H9 (cell line): ENCODE results near the gene POLR2L. TPM values are rescaled to one million over a fixed set of nuclear protein-coding genes. Genes with fewer than 3 reads are reported as not detected.

Experiments used
- DNase-seq: peaks from one replicate; pipeline ENCODE4 v3.0.0-alpha.2; 2017
- H2AFZ ChIP-seq: one replicate; pipeline ENCODE4 v1.6.1; 2013; ENCODE audit warnings: mild to moderate bottlenecking, low read length, control low read depth, moderate library complexity
- H2AK5ac ChIP-seq: 2 replicates; pipeline ENCODE4 v1.6.1; 2013; ENCODE audit warnings: low read length, control low read depth, mixed read lengths; ENCODE audit not compliant: insufficient read length
- H2BK120ac ChIP-seq: one replicate; pipeline ENCODE4 v1.6.1; 2013; ENCODE audit warnings: low read depth, mild to moderate bottlenecking, low read length, control low read depth, inconsistent platforms; ENCODE audit not compliant: poor library complexity, severe bottlenecking
- H2BK12ac ChIP-seq: 2 replicates; pipeline ENCODE4 v1.6.1; 2013; ENCODE audit warnings: low read length, control low read depth, mixed read lengths, low read depth; ENCODE audit not compliant: insufficient read length
- H2BK15ac ChIP-seq: 2 replicates; pipeline ENCODE4 v1.6.1; 2013; ENCODE audit warnings: low read depth, low read length, control low read depth
- H2BK20ac ChIP-seq: one replicate; pipeline ENCODE4 v1.6.1; 2013; ENCODE audit warnings: low read depth, mild to moderate bottlenecking, low read length, control low read depth, inconsistent platforms; ENCODE audit not compliant: poor library complexity, severe bottlenecking
- H2BK5ac ChIP-seq: 2 replicates; pipeline ENCODE4 v1.6.1; 2013; ENCODE audit warnings: low read length, control low read depth, mixed read lengths; ENCODE audit not compliant: insufficient read length
- H3K14ac ChIP-seq: 2 replicates; pipeline ENCODE4 v1.6.1; 2013; ENCODE audit warnings: low read length, control low read depth; ENCODE audit not compliant: insufficient read depth
- H3K18ac ChIP-seq: 2 replicates; pipeline ENCODE4 v1.6.1; 2013; ENCODE audit warnings: low read depth, mild to moderate bottlenecking, mixed read lengths, low read length, control low read depth; ENCODE audit not compliant: insufficient read length
- H3K23ac ChIP-seq: 2 replicates; pipeline ENCODE4 v1.6.1; 2013; ENCODE audit warnings: low read length, control low read depth, mixed read lengths, low read depth; ENCODE audit not compliant: insufficient read length
- H3K23me2 ChIP-seq: 2 replicates; pipeline ENCODE4 v1.6.1; 2013; ENCODE audit warnings: low read depth, mild to moderate bottlenecking, mixed read lengths, low read length, control low read depth; ENCODE audit not compliant: insufficient read length, poor library complexity, severe bottlenecking
- H3K27ac ChIP-seq: 2 replicates; pipeline ENCODE4 v1.5.1; 2013; ENCODE audit warnings: low read length, control low read depth, mixed read lengths, low read depth; ENCODE audit not compliant: insufficient read length
- H3K27me3 ChIP-seq: 2 replicates; pipeline ENCODE4 v1.6.1; 2013; ENCODE audit warnings: low read length, control low read depth, inconsistent platforms; ENCODE audit not compliant: insufficient read depth
- H3K4ac ChIP-seq: 2 replicates; pipeline ENCODE4 v1.6.1; 2013; ENCODE audit warnings: low read depth, mild to moderate bottlenecking, control low read depth, inconsistent platforms, low read length, moderate library complexity
- H3K4me1 ChIP-seq: 2 replicates; pipeline ENCODE4 v1.6.1; 2013; ENCODE audit warnings: low read length, control low read depth, inconsistent platforms; ENCODE audit not compliant: insufficient read depth
- H3K4me2 ChIP-seq: 2 replicates; pipeline ENCODE4 v1.6.1; 2013; ENCODE audit warnings: low read length, control low read depth, mixed read lengths; ENCODE audit not compliant: insufficient read length, insufficient read depth
- H3K56ac ChIP-seq: 2 replicates; pipeline ENCODE4 v1.6.1; 2013; ENCODE audit warnings: low read depth, mild to moderate bottlenecking, mixed read lengths, low read length, control low read depth; ENCODE audit not compliant: insufficient read length
- H3K79me1 ChIP-seq: 2 replicates; pipeline ENCODE4 v1.6.1; 2013; ENCODE audit warnings: low read depth, mild to moderate bottlenecking, moderate library complexity, low read length, control low read depth, inconsistent platforms; ENCODE audit not compliant: insufficient read depth, poor library complexity, severe bottlenecking
- H3K79me2 ChIP-seq: 2 replicates; pipeline ENCODE4 v1.6.1; 2013; ENCODE audit warnings: low read length, control low read depth, inconsistent platforms; ENCODE audit not compliant: insufficient read depth
- H3K9ac ChIP-seq: 2 replicates; pipeline ENCODE4 v1.6.1; 2013; ENCODE audit warnings: low read length, control low read depth, mixed read lengths; ENCODE audit not compliant: insufficient read length; ENCODE audit errors: extremely low read depth
- H3K9me3 ChIP-seq: one replicate; pipeline ENCODE4 v1.6.1; 2013; ENCODE audit warnings: low read depth, low read length, inconsistent platforms; ENCODE audit not compliant: control insufficient read depth
- H3T11ph ChIP-seq: one replicate; pipeline ENCODE4 v1.6.1; 2013; ENCODE audit warnings: mild to moderate bottlenecking, low read length, control low read depth, inconsistent platforms
- H4K20me1 ChIP-seq: one replicate; pipeline ENCODE4 v1.6.1; 2013; ENCODE audit not compliant: control insufficient read depth, insufficient read length, insufficient read depth
- H4K5ac ChIP-seq: 2 replicates; pipeline ENCODE4 v1.6.1; 2013; ENCODE audit warnings: low read depth, mild to moderate bottlenecking, mixed read lengths, low read length, control low read depth; ENCODE audit not compliant: insufficient read length
- H4K8ac ChIP-seq: replicated peaks from 2 replicates; pipeline ENCODE4 v1.6.1; 2013; ENCODE audit warnings: low read length, control low read depth, mixed read lengths, low read depth; ENCODE audit not compliant: insufficient read length
- H4K91ac ChIP-seq: 2 replicates; pipeline ENCODE4 v1.6.1; 2013; ENCODE audit warnings: low read depth, mild to moderate bottlenecking, moderate library complexity, mixed read lengths, low read length, control low read depth; ENCODE audit not compliant: insufficient read length
- H3K27ac Mint-ChIP-seq, 3 experiments: 2 replicates in 2 of 3; 3 replicates in 1 of 3; pipeline ENCODE4 v1.8.0; 2020 to 2021; ENCODE audit warnings: mixed read lengths in 3 of 3, mild to moderate bottlenecking in 1 of 3, moderate library complexity in 1 of 3
- H3K27me3 Mint-ChIP-seq: 2 replicates; pipeline ENCODE4 v1.8.0; 2021; ENCODE audit warnings: low read depth, mild to moderate bottlenecking, moderate library complexity, mixed read lengths
- H3K36me3 Mint-ChIP-seq, 3 experiments: 2 replicates in 2 of 3; 3 replicates in 1 of 3; pipeline ENCODE4 v1.8.0; 2020 to 2021; ENCODE audit warnings: low read depth in 3 of 3, mixed read lengths in 3 of 3; ENCODE audit not compliant: insufficient read depth in 1 of 3
- H3K4me1 Mint-ChIP-seq, 2 experiments: 2 replicates each; pipeline ENCODE4 v1.8.0; 2020; ENCODE audit warnings: mixed read lengths in 2 of 2
- H3K4me3 Mint-ChIP-seq, 2 experiments: 2 replicates in 1 of 2; 3 replicates in 1 of 2; pipeline ENCODE4 v1.8.0; 2020 to 2021; ENCODE audit warnings: mild to moderate bottlenecking in 2 of 2, mixed read lengths in 2 of 2, moderate library complexity in 1 of 2
- H3K9me3 Mint-ChIP-seq, 2 experiments: 2 replicates in 1 of 2; 3 replicates in 1 of 2; pipeline ENCODE4 v1.8.0; 2020; ENCODE audit warnings: mild to moderate bottlenecking in 2 of 2, mixed read lengths in 2 of 2, moderate library complexity in 1 of 2
- WGBS: extraction: QIAGEN DNeasy Blood & Tissue Kit; methylation state at CpG from one replicate; pipeline ENCODE4 v1.1.7; 2013; ENCODE audit warnings: missing lambda C conversion rate, low lambda C conversion rate, mixed read lengths; ENCODE audit not compliant: insufficient read length; ENCODE audit errors: extremely low coverage; 5-methylcytosine and 5-hydroxymethylcytosine counted together
- total RNA-seq: library from RNA; stranded (reverse); gene quantifications from 2 replicates; pipeline ENCODE4 v1.2.1, GENCODE V29; 2021
- TF ChIP-seq, protein P1 (sequence below): fragments of 200-600 bp; sonication (generic); conservative IDR thresholded peaks from 3 replicates; pipeline ENCODE4 v1.8.0; 2021; ENCODE audit warnings: antibody characterized with exemption, mild to moderate bottlenecking

Gene POLR2L
- total RNA-seq, 1 experiment from 2014 or later = 135 TPM

DNA sequence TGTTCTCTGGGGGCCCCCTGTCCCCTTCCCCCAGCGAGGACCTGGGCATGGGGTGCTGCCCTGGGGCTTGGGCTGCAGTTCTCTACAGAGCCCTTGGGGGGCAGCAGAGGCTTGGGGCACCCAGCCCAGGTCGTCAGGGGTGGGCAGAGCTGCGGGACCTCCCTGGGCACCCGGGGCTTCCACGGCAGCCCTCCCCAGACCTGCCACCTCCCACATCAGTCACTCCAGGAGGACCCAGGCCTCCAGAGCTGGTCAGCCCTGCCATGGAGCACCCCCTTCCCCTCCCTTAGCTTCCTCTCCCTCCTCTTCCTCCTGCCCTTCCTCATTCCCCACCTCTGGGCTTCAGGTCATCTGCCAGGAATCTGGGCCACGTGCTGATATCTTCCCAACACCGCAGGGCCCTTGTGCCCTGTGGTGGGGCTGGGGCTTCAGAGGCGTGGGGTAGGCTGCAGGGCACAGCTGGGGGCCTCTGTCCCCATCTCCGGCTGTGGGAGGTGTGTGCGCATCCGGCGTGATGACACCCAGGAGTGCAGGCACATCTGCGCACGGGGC lies 6.1 kb upstream of the POLR2L start:
- Histone ChIP-seq H3K9ac (no peak overlapping the region), H3K4me1 (peaks cover 2% of the 10 kb centered on the region; the same call in 1 of the 2 replicates)
- WGBS = no CpG with 5 or more reads among the region's 14 CpGs

More for the DNA sequence above, 6.1 kb upstream of the POLR2L start:
- Histone ChIP-seq H3K14ac (no peak overlapping the region), H3K27me3 (no peaks in the 10 kb centered on the region; the same call in 1 of the 2 replicates), H4K20me1 (peaks cover 6% of the 10 kb centered on the region), H2BK120ac (no peak overlapping the region), H3K18ac (no peak overlapping the region), H3K9me3 (no peaks in the 10 kb centered on the region), H4K8ac (no peak overlapping the region), H3K79me2 (no peaks in the 10 kb centered on the region), H3K56ac (no peak overlapping the region), H2BK20ac (no peak overlapping the region), H3K23me2 (peaks cover 23% of the 10 kb centered on the region), H2AK5ac (no peak overlapping the region), H2BK12ac (no peak overlapping the region), H2AFZ (no peak overlapping the region), H3T11ph (no peak overlapping the region), H3K27ac (no peak overlapping the region), H4K91ac (no peak overlapping the region), H2BK15ac (no peak overlapping the region), H4K5ac (no peak overlapping the region), H3K79me1 (no peaks in the 10 kb centered on the region), H3K4me2 (peak overlapping the region; percentile 0), H3K4ac (no peak overlapping the region), H3K23ac (no peak overlapping the region), H2BK5ac (no peak overlapping the region)
- Mint-ChIP-seq H3K4me3 (peak overlapping the region; percentile 36 to 72), H3K9me3 (no peaks in the 10 kb centered on the region), H3K36me3 (no peaks in the 10 kb centered on the region), H3K27me3 (peaks cover 7% of the 10 kb centered on the region), H3K27ac (no peak overlapping the region), H3K4me1 (peaks cover 11 to 42% of the 10 kb centered on the region in 2 experiments)
- DNase-seq = peak; percentile 65
- TF ChIP-seq, protein P1, sequence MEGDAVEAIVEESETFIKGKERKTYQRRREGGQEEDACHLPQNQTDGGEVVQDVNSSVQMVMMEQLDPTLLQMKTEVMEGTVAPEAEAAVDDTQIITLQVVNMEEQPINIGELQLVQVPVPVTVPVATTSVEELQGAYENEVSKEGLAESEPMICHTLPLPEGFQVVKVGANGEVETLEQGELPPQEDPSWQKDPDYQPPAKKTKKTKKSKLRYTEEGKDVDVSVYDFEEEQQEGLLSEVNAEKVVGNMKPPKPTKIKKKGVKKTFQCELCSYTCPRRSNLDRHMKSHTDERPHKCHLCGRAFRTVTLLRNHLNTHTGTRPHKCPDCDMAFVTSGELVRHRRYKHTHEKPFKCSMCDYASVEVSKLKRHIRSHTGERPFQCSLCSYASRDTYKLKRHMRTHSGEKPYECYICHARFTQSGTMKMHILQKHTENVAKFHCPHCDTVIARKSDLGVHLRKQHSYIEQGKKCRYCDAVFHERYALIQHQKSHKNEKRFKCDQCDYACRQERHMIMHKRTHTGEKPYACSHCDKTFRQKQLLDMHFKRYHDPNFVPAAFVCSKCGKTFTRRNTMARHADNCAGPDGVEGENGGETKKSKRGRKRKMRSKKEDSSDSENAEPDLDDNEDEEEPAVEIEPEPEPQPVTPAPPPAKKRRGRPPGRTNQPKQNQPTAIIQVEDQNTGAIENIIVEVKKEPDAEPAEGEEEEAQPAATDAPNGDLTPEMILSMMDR = peak; percentile 88
